Psoas muscle (tissue), 8 donors: ENCODE measurements around the gene GABPB1. TPM values are rescaled to one million over a fixed set of nuclear protein-coding genes. Genes with fewer than 3 reads are reported as not detected.

Experiments used
- ATAC-seq, 4 donors: fragments of 200-7000 bp; cut with Tn5 transposase; one replicate each; pipeline ENCODE4 v1.9.1; 2020; ENCODE audit warnings: moderate library complexity in 3 of 4, mild to moderate bottlenecking in 2 of 4
- DNase-seq, 2 donors: peaks; one replicate each; pipeline ENCODE4 v3.0.0-alpha.2; 2020
- H3K27ac ChIP-seq: fragments of 200-600 bp; one replicate; pipeline ENCODE4 v1.8.0; 2022
- H3K27me3 ChIP-seq, 3 donors: fragments of 200-600 bp in 1 of 3; one replicate each; pipeline versions ENCODE4 v1.6.1 to v1.8.0; 2013 to 2022; ENCODE audit warnings: low read length in 2 of 3, mild to moderate bottlenecking in 2 of 3, moderate library complexity in 1 of 3; ENCODE audit not compliant: insufficient read depth in 3 of 3
- H3K36me3 ChIP-seq, 2 donors: fragments of 200-600 bp in 1 of 2; one replicate each; pipeline versions ENCODE4 v1.6.1 to v1.8.0; 2013 to 2022; ENCODE audit warnings: low read depth in 1 of 2, mild to moderate bottlenecking in 1 of 2, moderate library complexity in 1 of 2; ENCODE audit not compliant: insufficient read depth in 1 of 2
- H3K4me1 ChIP-seq: fragments of 200-600 bp; one replicate; pipeline ENCODE4 v1.8.0; 2022
- H3K4me3 ChIP-seq: fragments of 200-600 bp; one replicate; pipeline ENCODE4 v1.8.0; 2022; ENCODE audit warnings: mild to moderate bottlenecking
- H3K9me3 ChIP-seq: fragments of 200-600 bp; one replicate; pipeline ENCODE4 v1.8.0; 2022
- WGBS, 3 donors: extraction: QIAGEN DNeasy Blood & Tissue Kit; methylation state at CpG; one replicate each; pipeline versions ENCODE4 v1.1.6 to v1.1.7; 2013; 5-methylcytosine and 5-hydroxymethylcytosine counted together
- intact Hi-C, 2 donors: fragments of 100-400 bp; cut with DNase I; formaldehyde crosslinking; loops; one replicate each; pipeline versions ENCODE4 v1.11.0 to v1.14.2; 2022
- polyA plus RNA-seq, 3 donors: library from polyadenylated mRNA; stranded (reverse); fragments of 200-250 nt; gene quantifications; one replicate each; pipeline ENCODE4 v1.2.3, GENCODE V29; 2013
- total RNA-seq, 4 donors: library from RNA; stranded (reverse); fragmentation: NEBNext Ultra II Directional in 2 of 4; extraction: Animal tissue kit (Norgen Biotek cat#: 25700) in 2 of 4; gene quantifications; one replicate each; pipeline versions ENCODE4 v1.2.1 to v1.2.4, GENCODE V29; 2021 to 2023
- TF ChIP-seq, protein P1 (sequence below): fragments of 200-600 bp; IDR thresholded peaks from one replicate; pipeline ENCODE4 v1.8.0; 2022; ENCODE audit warnings: antibody characterized with exemption
- donor health status: healthy with polysubstance abuse.
- donor health status: DM: no; HTN: no; CAD: no; lungs with moderate emphysema.
- donor health status: Bipolar disorder and iron deficiency.
- donor health status: healthy.
- donor health status: DM: yes; HTN: yes; CAD: no.
- donor health status: DM: no; HTN: no; CAD: no.
- donor health status: DM: no; HTN: no; CAD: no.
- donor health status: DM: yes; HTN: yes; CAD: no.

The GABPB1 gene
- total and polyA plus RNA-seq, 7 donors: 5.0 to 16.7 (median 6.6) TPM

DNA sequence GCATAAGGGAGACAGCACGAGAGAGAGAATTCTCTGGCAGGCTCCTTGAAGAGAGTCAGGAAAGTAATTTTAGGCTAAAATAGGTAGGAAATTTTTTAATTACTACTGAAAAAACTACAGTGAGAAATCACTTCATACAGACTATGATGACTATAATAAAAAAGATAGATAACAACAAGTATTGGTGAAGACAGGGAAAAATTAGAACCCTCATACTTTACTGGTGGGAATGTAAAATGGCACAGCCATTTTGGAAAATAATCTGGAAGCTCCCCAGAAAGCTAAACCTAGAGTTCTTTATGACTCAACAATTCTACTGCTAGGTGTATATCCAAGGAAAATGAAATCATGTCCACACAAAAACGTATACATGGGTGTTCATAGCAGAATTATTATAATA is 87.4 kb downstream of the GABPB1 start:
- H3K36me3 ChIP-seq: no peaks in the 10 kb centered on the region
- intact Hi-C loops: no loop called here
- ATAC-seq (no peak), DNase-seq (no peak)
- H3K9me3 ChIP-seq: no peaks in the 10 kb centered on the region
- H3K27ac ChIP-seq: no peak overlapping the region
- no peaks in the 10 kb centered on the region for H3K4me1 ChIP-seq
- 68 to 75% (median 71%) methylated on average over 2 of the region's 2 CpGs for WGBS, 3 donors
- H3K4me3 ChIP-seq: no peak overlapping the region
- TF ChIP-seq, protein P1, sequence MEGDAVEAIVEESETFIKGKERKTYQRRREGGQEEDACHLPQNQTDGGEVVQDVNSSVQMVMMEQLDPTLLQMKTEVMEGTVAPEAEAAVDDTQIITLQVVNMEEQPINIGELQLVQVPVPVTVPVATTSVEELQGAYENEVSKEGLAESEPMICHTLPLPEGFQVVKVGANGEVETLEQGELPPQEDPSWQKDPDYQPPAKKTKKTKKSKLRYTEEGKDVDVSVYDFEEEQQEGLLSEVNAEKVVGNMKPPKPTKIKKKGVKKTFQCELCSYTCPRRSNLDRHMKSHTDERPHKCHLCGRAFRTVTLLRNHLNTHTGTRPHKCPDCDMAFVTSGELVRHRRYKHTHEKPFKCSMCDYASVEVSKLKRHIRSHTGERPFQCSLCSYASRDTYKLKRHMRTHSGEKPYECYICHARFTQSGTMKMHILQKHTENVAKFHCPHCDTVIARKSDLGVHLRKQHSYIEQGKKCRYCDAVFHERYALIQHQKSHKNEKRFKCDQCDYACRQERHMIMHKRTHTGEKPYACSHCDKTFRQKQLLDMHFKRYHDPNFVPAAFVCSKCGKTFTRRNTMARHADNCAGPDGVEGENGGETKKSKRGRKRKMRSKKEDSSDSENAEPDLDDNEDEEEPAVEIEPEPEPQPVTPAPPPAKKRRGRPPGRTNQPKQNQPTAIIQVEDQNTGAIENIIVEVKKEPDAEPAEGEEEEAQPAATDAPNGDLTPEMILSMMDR: no peak
- H3K27me3 ChIP-seq: peaks cover 0 to 5% (median 0%) of the 10 kb centered on the region in 3 donors

DNA sequence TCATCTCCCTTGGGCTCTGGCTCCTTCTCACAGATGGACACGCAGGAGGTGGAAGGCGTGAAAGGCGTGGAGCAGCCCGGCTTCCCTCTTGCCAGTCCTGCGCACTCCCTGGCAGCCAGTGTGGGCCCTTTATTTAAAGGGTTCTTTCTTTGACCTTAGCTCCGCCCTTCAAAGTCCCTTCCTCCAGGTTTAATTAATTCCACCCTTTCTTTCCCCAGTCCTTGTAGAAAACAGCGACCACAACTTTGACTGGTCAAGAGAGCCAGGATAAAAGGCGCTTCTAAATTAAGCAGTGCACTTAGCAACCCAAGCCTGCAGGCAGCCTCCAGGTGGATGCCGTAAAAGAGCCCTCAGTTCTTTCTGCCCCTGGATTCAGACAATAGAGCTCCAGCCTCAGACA is 89.4 kb downstream of the GABPB1 start, which contains the start of gene HDC:
Gene HDC, minus strand, starts transcription at position 107 of the 400 bp plus-strand sequence. Its CDS starts 103 bp downstream, at position 4.
- H3K9me3 ChIP-seq: no peaks in the 10 kb centered on the region
- no peak for DNase-seq
- intact Hi-C loops: no loop called here
- H3K4me1 ChIP-seq: no peaks in the 10 kb centered on the region
- TF ChIP-seq, protein P1: no peak
- H3K36me3 ChIP-seq: no peaks in the 10 kb centered on the region
- 46 to 49% (median 48%) methylated on average over 9 of the region's 9 CpGs for WGBS, 3 donors
- H3K4me3 ChIP-seq: no peak within 1 kb of the TSS
- H3K27ac ChIP-seq: no peak within 1 kb of the TSS
- peaks cover 0 to 5% (median 0%) of the 10 kb centered on the region in 3 donors for H3K27me3 ChIP-seq
- ATAC-seq: no peak

DNA sequence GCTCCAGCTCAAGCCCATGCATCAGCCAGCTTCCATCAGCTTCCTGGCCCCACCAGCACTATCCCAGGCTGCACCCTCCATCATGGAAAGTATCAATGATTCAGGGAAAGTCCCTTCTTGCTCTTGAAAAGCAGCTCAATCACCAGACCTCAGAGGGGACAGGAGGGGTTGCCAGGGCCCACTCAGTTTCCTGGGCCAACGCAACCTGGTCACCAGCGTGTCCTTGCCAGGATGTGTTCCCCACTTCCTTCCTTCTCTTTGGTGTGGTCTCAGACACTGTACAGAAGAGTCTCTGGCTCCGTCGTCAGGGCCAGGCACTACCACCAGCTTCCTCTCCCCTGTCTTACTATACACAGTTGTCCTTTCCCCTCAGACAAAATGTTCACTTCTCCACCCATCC is 92.5 kb downstream of the GABPB1 start:
- intact Hi-C loops: no loop called here
- Histone ChIP-seq H3K27ac (no peak overlapping the region), H3K36me3 (no peaks in the 10 kb centered on the region), H3K27me3 (peaks cover 0 to 5% (median 0%) of the 10 kb centered on the region in 3 donors), H3K4me3 (no peak overlapping the region), H3K9me3 (no peaks in the 10 kb centered on the region), H3K4me1 (no peaks in the 10 kb centered on the region)
- ATAC-seq (no peak), DNase-seq (no peak)
- TF ChIP-seq, protein P1: no peak
- WGBS, 3 donors: 59 to 67% (median 65%) methylated on average over 4 of the region's 4 CpGs

DNA sequence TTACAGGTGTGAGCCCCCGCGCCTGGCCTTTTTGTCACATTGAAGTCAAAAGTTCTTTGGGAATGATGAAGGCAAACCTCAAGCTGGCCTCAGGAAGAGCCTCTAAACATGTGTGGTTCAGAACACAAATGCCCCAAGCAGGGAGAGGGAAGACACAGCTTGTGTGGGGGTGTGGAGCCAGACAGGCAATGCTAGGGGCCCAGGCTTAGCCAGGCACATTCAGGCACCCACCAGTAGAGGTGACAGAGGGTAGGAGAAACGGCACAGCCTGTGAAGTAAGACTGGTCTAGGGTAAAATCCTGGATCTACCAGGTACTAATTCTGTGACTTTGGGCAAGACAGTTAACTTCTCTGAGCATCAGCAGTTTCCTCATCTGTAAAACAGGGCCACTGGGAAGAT is 93.0 kb downstream of the GABPB1 start:
- no peak overlapping the region for H3K4me3 ChIP-seq
- peaks cover 0 to 4% (median 0%) of the 10 kb centered on the region in 3 donors for H3K27me3 ChIP-seq
- no peaks in the 10 kb centered on the region for H3K9me3 ChIP-seq
- H3K27ac ChIP-seq: no peak overlapping the region
- ATAC-seq (no peak), DNase-seq (no peak)
- TF ChIP-seq, protein P1: no peak
- intact Hi-C loops: no loop called here
- WGBS, 3 donors: 78 to 86% (median 82%) methylated on average over 3 of the region's 3 CpGs
- H3K36me3 ChIP-seq: no peaks in the 10 kb centered on the region
- no peaks in the 10 kb centered on the region for H3K4me1 ChIP-seq

DNA sequence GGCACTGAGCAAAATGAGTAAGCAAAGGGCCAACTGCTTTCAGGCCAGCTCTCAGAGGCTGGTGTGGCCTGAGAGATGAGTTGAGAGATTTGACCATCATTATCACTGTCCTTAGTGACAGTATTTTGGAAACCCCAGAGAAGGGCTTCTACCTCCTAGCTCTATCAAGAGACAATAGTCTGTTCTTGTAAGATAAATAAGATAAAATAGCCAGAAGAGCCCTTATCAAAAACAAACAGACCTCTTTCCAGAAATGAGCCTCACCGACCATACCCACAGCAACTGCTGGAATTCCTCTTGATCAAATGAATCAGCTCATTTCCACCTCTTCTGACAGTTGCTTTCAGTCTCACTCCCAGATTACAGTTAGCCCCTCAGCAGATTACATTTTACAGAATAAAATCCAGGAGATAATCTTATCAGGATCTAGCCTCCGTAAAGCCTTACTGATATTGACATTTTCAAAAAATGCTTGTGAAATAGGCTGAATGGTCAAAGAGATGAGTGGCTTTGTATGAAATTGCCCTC is 94.0 kb downstream of the GABPB1 start:
- ATAC-seq (no peak), DNase-seq (no peak)
- Histone ChIP-seq H3K36me3 (no peaks in the 10 kb centered on the region), H3K4me1 (no peaks in the 10 kb centered on the region), H3K27me3 (peaks cover 0 to 3% (median 0%) of the 10 kb centered on the region in 3 donors), H3K9me3 (no peaks in the 10 kb centered on the region), H3K4me3 (no peak overlapping the region), H3K27ac (no peak overlapping the region)
- TF ChIP-seq, protein P1: no peak
- 82 to 88% (median 86%) methylated on average over 2 of the region's 2 CpGs for WGBS, 3 donors
- intact Hi-C loops: no loop called here
